T-helper 22 cell (primary cell): Measurements from ENCODE around the gene ANKRD17.
A peak's percentile ranks its signal among the peaks of the same experiment; 100 is the strongest.

Experiments used
- DNase-seq: peaks from one replicate; pipeline ENCODE4 v3.0.0-alpha.2; 2020; ENCODE audit warnings: low read depth

The ANKRD17 gene

GRCh38 chr4:73127839-73128453 is 130.7 kb downstream of the ANKRD17 start:
- no peak for DNase-seq

GRCh38 chr4:73109493-73109892 is 149.1 kb downstream of the ANKRD17 start:
- no peak for DNase-seq

GRCh38 chr4:73104695-73105094 is 153.9 kb downstream of the ANKRD17 start:
- no peak for DNase-seq

GRCh38 chr4:73103799-73104503 is 154.6 kb downstream of the ANKRD17 start:
- no peak for DNase-seq

GRCh38 chr4:73099143-73099542 is 159.5 kb downstream of the ANKRD17 start:
- no peak for DNase-seq

GRCh38 chr4:73098713-73099112 is 159.9 kb downstream of the ANKRD17 start:
- no peak for DNase-seq

GRCh38 chr4:73098016-73098415 is 160.6 kb downstream of the ANKRD17 start:
- no peak for DNase-seq

- no peak for DNase-seq
Measured at GRCh38 chr4:73092868-73093267, 165.7 kb downstream of the ANKRD17 start.

- DNase-seq = no peak
Measured at GRCh38 chr4:73090738-73091137, 167.9 kb downstream of the ANKRD17 start.

- no peak for DNase-seq
Measured at GRCh38 chr4:73087871-73088270, 170.7 kb downstream of the ANKRD17 start.

- no peak for DNase-seq
Measured at GRCh38 chr4:73086095-73086868, 172.3 kb downstream of the ANKRD17 start.

- no peak for DNase-seq
Measured at GRCh38 chr4:73080789-73081188, 177.8 kb downstream of the ANKRD17 start.

GRCh38 chr4:73075832-73076231 is 182.8 kb downstream of the ANKRD17 start:
- no peak for DNase-seq

GRCh38 chr4:73070074-73070390 is 188.6 kb downstream of the ANKRD17 start:
- DNase-seq = no peak

GRCh38 chr4:73069338-73070073 is 189.1 kb downstream of the ANKRD17 start, which contains the start of gene COX18:
Gene COX18 (minus strand): TSS chr4:73069716. CDS start chr4:73069649, 67 bp downstream.
- DNase-seq = peak; percentile 91

GRCh38 chr4:73068491-73069337 is 189.9 kb downstream of the ANKRD17 start:
- DNase-seq = no peak

GRCh38 chr4:73067971-73068394 is 190.6 kb downstream of the ANKRD17 start:
- no peak for DNase-seq

- peak; percentile 16 for DNase-seq
Measured at GRCh38 chr4:73066928-73067327, 191.7 kb downstream of the ANKRD17 start.

- no peak for DNase-seq
Measured at GRCh38 chr4:73066445-73066844, 192.2 kb downstream of the ANKRD17 start.

GRCh38 chr4:73064536-73064935 is 194.1 kb downstream of the ANKRD17 start:
- DNase-seq = no peak

- DNase-seq = no peak
Measured at GRCh38 chr4:73055241-73055897, 203.2 kb downstream of the ANKRD17 start.
